NCI-H128 (cell line): Measurements from ENCODE around the gene TM9SF4.
A peak's percentile ranks its signal among the peaks of the same experiment; 100 is the strongest.
"Not testable (repeated sequence)": the region's sequence is repeated elsewhere in the genome, so short reads cannot be mapped to it uniquely, and the experiment has no call there.

Experiments used
- DNase-seq: peaks from one replicate; lab custom pipeline; 2025; ENCODE audit not compliant: unreplicated experiment; lab: John Stamatoyannopoulos, UW

Gene TM9SF4

GRCh38 chr20:32188376-32189122, 79.0 kb downstream of the TM9SF4 start:
- DNase-seq, result no peak

GRCh38 chr20:32189123-32189410, 79.6 kb downstream of the TM9SF4 start:
- DNase-seq, result no peak

- peak; percentile 38 for DNase-seq
These were observed 80.4 kb downstream of the TM9SF4 start for GRCh38 chr20:32189691-32190615.

- DNase-seq, result no peak
These were observed 81.3 kb downstream of the TM9SF4 start for GRCh38 chr20:32190616-32191415.

GRCh38 chr20:32191422-32191821, 81.9 kb downstream of the TM9SF4 start:
- DNase-seq, result no peak

GRCh38 chr20:32191873-32192272, 82.4 kb downstream of the TM9SF4 start:
- no peak for DNase-seq

- DNase-seq, result no peak
These were observed 83.2 kb downstream of the TM9SF4 start for GRCh38 chr20:32192698-32193097.

- DNase-seq, result not testable (repeated sequence)
These were observed 83.8 kb downstream of the TM9SF4 start for GRCh38 chr20:32193336-32193735.

- DNase-seq, result no peak
These were observed 84.5 kb downstream of the TM9SF4 start for GRCh38 chr20:32193996-32194395.

GRCh38 chr20:32195581-32195980, 86.1 kb downstream of the TM9SF4 start:
- no peak for DNase-seq

- DNase-seq, result not testable (repeated sequence)
These were observed 87.1 kb downstream of the TM9SF4 start for GRCh38 chr20:32196613-32197012.

GRCh38 chr20:32197136-32197535, 87.6 kb downstream of the TM9SF4 start:
- not testable (repeated sequence) for DNase-seq

- DNase-seq, result no peak
These were observed 89.5 kb downstream of the TM9SF4 start for GRCh38 chr20:32199006-32199405.

- DNase-seq, result no peak
These were observed 91.9 kb downstream of the TM9SF4 start for GRCh38 chr20:32201296-32201976.

GRCh38 chr20:32201977-32202363, 92.5 kb downstream of the TM9SF4 start:
- no peak for DNase-seq

GRCh38 chr20:32203356-32204204, 94.1 kb downstream of the TM9SF4 start:
- DNase-seq, result no peak

GRCh38 chr20:32204205-32205109, 94.9 kb downstream of the TM9SF4 start:
- DNase-seq, result no peak

- DNase-seq, result no peak
These were observed 95.8 kb downstream of the TM9SF4 start for GRCh38 chr20:32205110-32205842.
